GM19438 (cell line): Measurements from ENCODE around the gene OSBPL5.
"Not testable (repeated sequence)": the region's sequence is repeated elsewhere in the genome, so short reads cannot be mapped to it uniquely, and the experiment has no call there.

Experiments
- ATAC-seq: cut with Tn5 transposase; IDR thresholded peaks from one replicate; pipeline ENCODE4 v1.9.1; 2021; ENCODE audit warnings: low read depth; ENCODE audit not compliant: unreplicated experiment

The OSBPL5 gene

GRCh38 chr11:3089236-3090061 lies 75.7 kb downstream of the OSBPL5 start:
- ATAC-seq = no peak

- ATAC-seq = no peak
Measured at GRCh38 chr11:3088806-3089205, 76.3 kb downstream of the OSBPL5 start.

- no peak for ATAC-seq
Measured at GRCh38 chr11:3087821-3088800, 77.0 kb downstream of the OSBPL5 start.

GRCh38 chr11:3087373-3087772 lies 77.7 kb downstream of the OSBPL5 start:
- ATAC-seq = no peak

- ATAC-seq = no peak
Measured at GRCh38 chr11:3086671-3087150, 78.4 kb downstream of the OSBPL5 start.

GRCh38 chr11:3086114-3086513 lies 79.0 kb downstream of the OSBPL5 start:
- ATAC-seq = no peak

- no peak for ATAC-seq
Measured at GRCh38 chr11:3085052-3085451, 80.1 kb downstream of the OSBPL5 start.

GRCh38 chr11:3083321-3083720 lies 81.8 kb downstream of the OSBPL5 start:
- no peak for ATAC-seq

GRCh38 chr11:3081386-3081751 lies 83.7 kb downstream of the OSBPL5 start:
- no peak for ATAC-seq

- no peak for ATAC-seq
Measured at GRCh38 chr11:3080733-3081385, 84.3 kb downstream of the OSBPL5 start.

GRCh38 chr11:3080104-3080503 lies 85.0 kb downstream of the OSBPL5 start:
- ATAC-seq = no peak

- no peak for ATAC-seq
Measured at GRCh38 chr11:3077846-3078440, 87.2 kb downstream of the OSBPL5 start.

- no peak for ATAC-seq
Measured at GRCh38 chr11:3077189-3077836, 87.8 kb downstream of the OSBPL5 start.

- no peak for ATAC-seq
Measured at GRCh38 chr11:3074912-3075589, 90.1 kb downstream of the OSBPL5 start.

- ATAC-seq = no peak
Measured at GRCh38 chr11:3073029-3073435, 92.1 kb downstream of the OSBPL5 start.

GRCh38 chr11:3069425-3069824 lies 95.7 kb downstream of the OSBPL5 start:
- ATAC-seq = no peak

- ATAC-seq = not testable (repeated sequence)
Measured at GRCh38 chr11:3066308-3066707, 98.8 kb downstream of the OSBPL5 start.

- ATAC-seq = not testable (repeated sequence)
Measured at GRCh38 chr11:3064709-3065108, 100.4 kb downstream of the OSBPL5 start.

- ATAC-seq = not testable (repeated sequence)
Measured at GRCh38 chr11:3063876-3064275, 101.2 kb downstream of the OSBPL5 start.
